ENCODE measurements around the gene PLEKHM3. TPM values are rescaled to one million over a fixed set of nuclear protein-coding genes. Genes with fewer than 3 reads are reported as not detected.
"Not testable (repeated sequence)": the region's sequence is repeated elsewhere in the genome, so short reads cannot be mapped to it uniquely, and the experiment has no call there.

Gene PLEKHM3
- total RNA-seq, 1 donor from 2014 or later: 5.7 TPM

- intact Hi-C loops (cut with micrococcal nuclease): no loop called here
Observed at GRCh38 chr2:207835805-207836204, 189.5 kb downstream of the PLEKHM3 start.

GRCh38 chr2:207833251-207833751 is 192.0 kb downstream of the PLEKHM3 start:
- intact Hi-C loops (cut with micrococcal nuclease): no loop called here

- intact Hi-C loops (cut with micrococcal nuclease): no loop called here
Observed at GRCh38 chr2:207831584-207832248, 193.6 kb downstream of the PLEKHM3 start.

- intact Hi-C loops (cut with micrococcal nuclease): no loop called here
Observed at GRCh38 chr2:207830778-207831438, 194.4 kb downstream of the PLEKHM3 start.

GRCh38 chr2:207828361-207829057 is 196.8 kb downstream of the PLEKHM3 start:
- intact Hi-C loops (cut with micrococcal nuclease): no loop called here

GRCh38 chr2:207825978-207826377 is 199.3 kb downstream of the PLEKHM3 start:
- intact Hi-C loops (cut with micrococcal nuclease): no loop called here

GRCh38 chr2:207825045-207825954 is 200.0 kb downstream of the PLEKHM3 start:
- intact Hi-C loops (cut with micrococcal nuclease): no loop called here

GRCh38 chr2:207823865-207824264 is 201.5 kb downstream of the PLEKHM3 start:
- intact Hi-C loops (cut with micrococcal nuclease): no loop called here

GRCh38 chr2:207819839-207820784 is 205.2 kb downstream of the PLEKHM3 start:
- intact Hi-C loops (cut with micrococcal nuclease): no loop called here

GRCh38 chr2:207819021-207819797 is 206.1 kb downstream of the PLEKHM3 start:
- intact Hi-C loops (cut with micrococcal nuclease): no loop called here

- intact Hi-C loops (cut with micrococcal nuclease): no loop called here
Observed at GRCh38 chr2:207816546-207816945, 208.8 kb downstream of the PLEKHM3 start.

GRCh38 chr2:207815254-207815653 is 210.1 kb downstream of the PLEKHM3 start:
- intact Hi-C loops (cut with micrococcal nuclease): no loop called here

- intact Hi-C loops (cut with micrococcal nuclease): no loop called here
Observed at GRCh38 chr2:207813942-207814341, 211.4 kb downstream of the PLEKHM3 start.

GRCh38 chr2:207813221-207813916 is 212.0 kb downstream of the PLEKHM3 start:
- intact Hi-C loops (cut with micrococcal nuclease): no loop called here

- intact Hi-C loops (cut with micrococcal nuclease): no loop called here
Observed at GRCh38 chr2:207812726-207813080, 212.6 kb downstream of the PLEKHM3 start.

- intact Hi-C loops (cut with micrococcal nuclease): no loop called here
Observed at GRCh38 chr2:207812058-207812725, 213.1 kb downstream of the PLEKHM3 start.

GRCh38 chr2:207811658-207812057 is 213.7 kb downstream of the PLEKHM3 start:
- intact Hi-C loops (cut with micrococcal nuclease): not testable (repeated sequence)

GRCh38 chr2:207810200-207810788 is 215.0 kb downstream of the PLEKHM3 start:
- intact Hi-C loops (cut with micrococcal nuclease): no loop called here

Data from T-helper 2 cell treated with Interferon-gamma antibody and Interleukin-4, amounts not matched to agents 100 ng/mL and 5 ng/mL, for 36 hours (primary cell).